ENCODE measurements around the gene POLE.

- TF ChIP-seq POLR2A (IDR thresholded peaks at IDR 0.05; ENCODE audit: low read depth, low read length) (no peak), SPI1 (IDR thresholded peaks at IDR 0.05; ENCODE audit: low read depth, low read length) (no peak)
Observed at GRCh38 chr12:132622437-132623071, 64.6 kb downstream of the POLE start.

All from GM12891 (cell line).